Epithelial cell of esophagus (primary cell): Measurements from ENCODE around the gene RPL32.

ENCODE experiments used
- DNase-seq: peaks from one replicate; pipeline ENCODE4 v3.0.0; 2010; ENCODE audit warnings: low read depth
- H3K4me3 ChIP-seq: 2 replicates; pipeline ENCODE4 v1.5.1; 2011; ENCODE audit warnings: mild to moderate bottlenecking, low read length, control low read depth
- TF ChIP-seq, protein P1 (sequence below): IDR thresholded peaks from 2 replicates; pipeline ENCODE4 v1.5.1; 2011; ENCODE audit warnings: low read depth, mild to moderate bottlenecking, low read length, control low read depth, inconsistent platforms; ENCODE audit not compliant: insufficient read depth; ENCODE audit errors: missing control alignments

The RPL32 gene

DNA sequence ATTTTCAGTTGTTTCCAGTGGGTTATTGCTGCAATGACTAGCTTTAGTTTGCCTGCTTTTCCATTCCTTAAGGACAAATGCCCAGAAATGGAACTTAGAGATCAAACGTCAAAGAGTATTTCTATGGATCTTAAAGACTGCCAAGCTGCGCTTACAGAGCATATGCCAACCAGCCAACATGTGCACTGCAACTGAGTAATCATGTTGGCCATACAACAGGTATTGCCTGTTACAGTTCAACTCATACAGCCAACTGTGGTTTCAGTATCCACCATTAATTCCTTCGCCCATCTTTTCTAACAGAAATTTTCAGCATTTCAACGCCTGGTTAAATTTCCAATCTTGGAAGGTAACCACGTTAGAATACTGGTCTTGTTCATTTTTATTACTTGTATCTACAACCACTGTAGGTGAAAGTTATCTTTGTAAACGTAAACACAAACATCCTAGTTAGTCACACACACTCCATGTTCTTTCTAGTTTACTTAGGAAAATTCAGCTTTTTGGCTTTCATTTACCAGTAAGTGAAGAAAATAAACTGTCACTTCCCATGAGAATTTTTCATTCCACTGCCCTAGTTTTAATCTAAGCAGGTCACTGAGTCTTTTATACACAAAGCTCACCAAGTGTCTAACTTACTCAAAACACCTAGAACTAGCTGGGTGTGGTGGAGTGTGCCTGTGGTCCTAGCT lies 3.9 kb downstream of the RPL32 start:
- no peak for DNase-seq
- H3K4me3 ChIP-seq = no peak overlapping the region
- TF ChIP-seq, protein P1, sequence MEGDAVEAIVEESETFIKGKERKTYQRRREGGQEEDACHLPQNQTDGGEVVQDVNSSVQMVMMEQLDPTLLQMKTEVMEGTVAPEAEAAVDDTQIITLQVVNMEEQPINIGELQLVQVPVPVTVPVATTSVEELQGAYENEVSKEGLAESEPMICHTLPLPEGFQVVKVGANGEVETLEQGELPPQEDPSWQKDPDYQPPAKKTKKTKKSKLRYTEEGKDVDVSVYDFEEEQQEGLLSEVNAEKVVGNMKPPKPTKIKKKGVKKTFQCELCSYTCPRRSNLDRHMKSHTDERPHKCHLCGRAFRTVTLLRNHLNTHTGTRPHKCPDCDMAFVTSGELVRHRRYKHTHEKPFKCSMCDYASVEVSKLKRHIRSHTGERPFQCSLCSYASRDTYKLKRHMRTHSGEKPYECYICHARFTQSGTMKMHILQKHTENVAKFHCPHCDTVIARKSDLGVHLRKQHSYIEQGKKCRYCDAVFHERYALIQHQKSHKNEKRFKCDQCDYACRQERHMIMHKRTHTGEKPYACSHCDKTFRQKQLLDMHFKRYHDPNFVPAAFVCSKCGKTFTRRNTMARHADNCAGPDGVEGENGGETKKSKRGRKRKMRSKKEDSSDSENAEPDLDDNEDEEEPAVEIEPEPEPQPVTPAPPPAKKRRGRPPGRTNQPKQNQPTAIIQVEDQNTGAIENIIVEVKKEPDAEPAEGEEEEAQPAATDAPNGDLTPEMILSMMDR = no peak

DNA sequence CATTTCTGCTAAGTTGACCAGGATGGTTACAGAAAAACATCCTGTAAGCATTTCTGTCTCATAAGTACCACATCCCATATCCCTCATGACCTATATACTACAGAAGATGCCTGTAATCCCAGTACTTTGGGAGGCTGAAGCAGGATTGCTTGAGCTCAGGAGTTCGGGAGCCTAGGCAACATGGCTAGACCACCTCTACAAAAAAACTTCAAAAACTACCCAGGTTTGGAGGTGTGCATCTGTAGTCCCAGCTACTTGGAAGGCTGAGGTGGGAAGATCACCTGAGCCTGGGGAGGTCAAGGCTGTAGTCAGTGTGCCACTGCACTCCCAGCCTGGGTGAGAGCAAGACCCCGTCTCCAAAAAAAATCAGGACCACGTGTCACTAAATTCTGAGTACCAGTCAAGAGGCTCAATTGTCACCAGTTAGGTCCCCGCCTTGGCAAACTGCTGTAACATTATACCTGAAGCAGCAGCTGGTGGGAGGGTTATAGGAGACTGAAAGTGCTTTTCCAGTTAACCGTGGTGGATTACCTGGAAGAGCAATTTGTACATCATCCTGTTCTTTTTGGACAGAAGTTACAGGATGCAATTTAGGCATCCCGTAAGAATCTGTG lies 6.2 kb downstream of the RPL32 start:
- H3K4me3 ChIP-seq = no peak overlapping the region
- TF ChIP-seq, protein P1 = no peak
- no peak for DNase-seq

DNA sequence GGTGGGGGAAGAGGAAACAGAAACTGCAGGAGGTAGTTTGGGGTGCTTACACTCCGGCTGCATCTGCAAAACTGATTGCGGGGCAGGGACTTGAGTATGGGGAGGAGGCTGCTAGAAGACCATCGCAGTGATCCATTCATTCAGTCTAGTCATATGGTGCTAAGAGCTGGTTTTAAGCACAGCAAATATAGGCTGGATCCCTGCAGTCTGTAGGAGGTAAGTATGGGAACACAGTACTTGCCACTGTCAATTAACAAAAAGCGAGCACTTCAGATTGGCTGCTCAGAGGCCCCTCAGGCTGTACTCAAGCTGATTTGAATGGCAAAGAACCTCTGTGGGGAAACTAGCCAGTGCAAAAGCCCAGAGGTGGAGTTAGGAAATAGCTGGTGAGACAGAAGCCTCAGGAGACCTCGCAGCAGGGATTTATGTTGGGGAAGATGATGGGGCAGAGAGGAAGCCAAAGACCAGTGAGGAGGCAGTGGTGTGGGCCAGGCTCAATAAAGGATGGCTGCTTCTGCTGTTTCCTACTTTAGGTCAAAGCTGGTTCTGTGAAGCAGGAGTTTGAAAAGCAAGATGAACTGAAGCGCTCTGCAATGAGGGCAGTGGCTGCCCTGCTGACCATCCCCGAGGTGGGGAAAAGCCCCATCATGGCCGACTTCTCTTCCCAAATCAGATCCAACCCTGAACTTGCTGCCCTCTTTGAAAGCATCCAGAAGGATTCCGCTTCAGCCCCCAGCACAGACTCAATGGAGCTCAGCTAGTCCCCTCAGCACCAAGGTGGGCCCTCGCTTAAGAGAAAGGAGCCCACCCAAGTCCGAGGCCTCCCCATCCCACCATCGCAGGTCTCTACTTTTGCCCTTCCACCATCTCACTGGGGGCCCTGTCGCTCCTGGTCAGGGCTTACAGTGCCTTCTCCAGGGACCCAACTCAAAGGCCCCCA lies 7.9 kb downstream of the RPL32 start:
- TF ChIP-seq, protein P1 = no peak
- no peak overlapping the region for H3K4me3 ChIP-seq
- no peak for DNase-seq

DNA sequence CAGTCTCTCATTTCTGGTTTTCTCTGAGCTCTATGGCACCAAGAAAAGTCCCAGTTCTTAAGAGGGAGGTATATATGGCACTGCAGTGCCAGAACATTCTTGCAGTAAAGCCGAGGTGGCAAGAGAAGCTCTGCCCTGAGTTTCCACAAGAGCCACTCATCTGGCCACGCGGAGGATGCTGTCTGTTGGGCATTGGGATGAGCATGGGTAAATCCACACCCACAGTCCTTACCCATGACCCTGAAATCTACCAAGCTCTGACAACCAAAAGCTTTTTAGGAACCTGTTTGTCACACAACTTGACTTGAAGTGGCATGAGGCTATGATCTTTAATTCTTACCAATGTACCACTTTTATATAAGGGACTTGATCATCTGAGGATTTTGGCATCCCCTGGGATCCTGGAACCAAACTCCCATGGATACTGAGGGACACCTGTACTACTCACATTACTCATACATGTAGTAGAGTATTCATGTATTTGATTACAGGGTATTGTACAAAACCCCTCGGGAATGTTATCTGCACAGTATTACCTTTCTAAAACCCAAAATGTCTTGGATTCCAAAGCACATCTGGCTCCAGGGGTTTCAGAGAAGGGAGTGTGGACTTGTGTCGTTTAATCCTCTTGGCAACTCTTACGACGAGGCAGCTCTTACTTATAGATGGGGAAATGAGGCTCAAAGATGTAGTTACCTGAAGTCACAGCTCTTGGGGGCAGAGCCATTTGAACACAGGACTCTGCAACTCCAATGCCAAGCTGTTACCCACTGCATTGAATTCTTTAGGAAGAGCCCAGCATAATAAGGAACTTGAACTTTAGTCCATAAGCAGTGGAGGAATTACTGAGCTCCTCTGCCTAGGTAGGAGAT lies 8.8 kb downstream of the RPL32 start:
- H3K4me3 ChIP-seq = no peak overlapping the region
- DNase-seq = no peak
- TF ChIP-seq, protein P1 = no peak

DNA sequence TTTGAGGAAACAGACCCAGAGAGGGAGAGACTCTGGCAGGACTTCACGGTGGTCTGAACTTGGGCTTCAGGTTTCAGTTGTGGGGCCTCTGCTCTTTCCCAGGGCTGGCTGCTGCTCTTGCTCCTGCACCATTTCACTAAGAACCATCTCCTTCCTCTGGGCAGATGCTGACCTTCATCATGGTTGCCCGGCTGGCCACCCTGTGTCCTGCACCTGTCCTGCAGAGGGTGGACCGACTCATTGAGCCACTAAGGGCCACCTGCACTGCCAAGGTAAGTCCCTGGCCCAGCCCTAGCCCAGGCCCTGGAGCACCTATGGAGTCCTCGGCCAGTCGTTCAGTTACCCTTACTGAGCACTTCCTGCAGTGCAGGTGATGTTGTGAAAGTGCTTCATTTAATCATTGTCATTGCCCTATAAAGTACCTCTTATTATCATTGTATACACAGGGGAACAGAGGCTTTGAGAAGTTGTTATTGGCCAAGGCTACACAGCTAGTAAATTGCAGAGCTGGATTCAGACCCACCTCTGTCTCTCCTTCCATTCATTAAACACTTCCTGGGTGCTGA lies 10.0 kb downstream of the RPL32 start:
- H3K4me3 ChIP-seq = no peak overlapping the region
- TF ChIP-seq, protein P1 = no peak
- DNase-seq = no peak

DNA sequence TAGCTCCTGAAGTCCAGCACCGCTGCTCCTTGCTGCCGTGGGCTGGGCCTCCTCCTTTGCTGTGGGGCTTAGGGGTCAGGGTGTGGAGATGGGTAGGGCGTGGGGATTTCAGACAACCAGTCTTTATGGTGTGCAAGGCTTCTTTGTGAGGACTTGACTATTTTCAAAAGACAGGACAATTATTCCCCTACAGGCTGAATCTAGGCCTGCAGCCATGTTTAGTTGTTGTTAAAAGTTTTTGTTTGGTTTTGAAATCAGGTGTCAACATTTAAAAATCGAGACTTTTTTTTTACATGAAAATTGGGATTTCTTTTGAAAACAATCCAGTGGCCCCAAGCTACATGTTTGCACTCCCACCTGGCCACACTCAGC lies 10.6 kb downstream of the RPL32 start:
- no peak for DNase-seq
- no peak overlapping the region for H3K4me3 ChIP-seq
- TF ChIP-seq, protein P1 = no peak
